GM12891 (cell line): ENCODE data around the gene AKR1D1.
"Not testable (repeated sequence)": the region's sequence is repeated elsewhere in the genome, so short reads cannot be mapped to it uniquely, and the experiment has no call there.

ENCODE experiments used
- DNase-seq: peaks from one replicate; pipeline ENCODE4 v3.0.0; 2011; ENCODE audit warnings: low spot score; ENCODE audit not compliant: insufficient read length
- FAIRE-seq: peaks from 2 replicates; lab custom pipeline; 2011; peaks lifted over from hg19 to GRCh38; lab: Jason Lieb, UNC
- PAX5 ChIP-seq: IDR thresholded peaks from 2 replicates; pipeline ENCODE4 v1.6.1; 2011; ENCODE audit warnings: low read length, moderate library complexity, mild to moderate bottlenecking; ENCODE audit not compliant: insufficient read depth, severe bottlenecking
- POLR2A ChIP-seq: IDR thresholded peaks from 2 replicates; pipeline ENCODE4 v1.6.1; 2011; ENCODE audit warnings: low read depth, low read length, control low read depth
- POLR2AphosphoS5 ChIP-seq: IDR thresholded peaks from 2 replicates; pipeline ENCODE4 v1.6.1; 2011; ENCODE audit warnings: low read depth, low read length, control low read depth
- POU2F2 ChIP-seq: IDR thresholded peaks from 2 replicates; pipeline ENCODE4 v1.6.1; 2011; ENCODE audit warnings: low read depth, mild to moderate bottlenecking, control low read depth, low read length, moderate library complexity
- SPI1 ChIP-seq: IDR thresholded peaks from 2 replicates; pipeline ENCODE4 v1.6.1; 2011; ENCODE audit warnings: low read depth, low read length, control low read depth
- TAF1 ChIP-seq: IDR thresholded peaks from 2 replicates; pipeline ENCODE4 v1.6.1; 2011; ENCODE audit warnings: low read depth, low read length, control low read depth

AKR1D1 gene

GRCh38 chr7:138091032-138091431 is 14.8 kb downstream of the AKR1D1 start:
- no peak for FAIRE-seq
- TF ChIP-seq SPI1 (no peak), POU2F2 (peak; percentile 64; the same call in 1 of the 2 replicates)
- DNase-seq = no peak

GRCh38 chr7:138091840-138092239 is 15.6 kb downstream of the AKR1D1 start:
- not testable (repeated sequence) for FAIRE-seq, DNase-seq

GRCh38 chr7:138092486-138093028 is 16.3 kb downstream of the AKR1D1 start:
- TF ChIP-seq TAF1 = no peak
- no peak for TF ChIP-seq POLR2A
- no peak for TF ChIP-seq PAX5
- TF ChIP-seq POLR2AphosphoS5 = no peak
- no peak for TF ChIP-seq SPI1
- TF ChIP-seq POU2F2 = no peak
- FAIRE-seq = no peak
- no peak for DNase-seq

GRCh38 chr7:138095972-138096935 is 20.0 kb downstream of the AKR1D1 start:
- no peak for TF ChIP-seq TAF1
- TF ChIP-seq SPI1 = no peak
- no peak for TF ChIP-seq PAX5
- TF ChIP-seq POU2F2 = no peak
- no peak for TF ChIP-seq POLR2AphosphoS5
- no peak for TF ChIP-seq POLR2A
- no peak for DNase-seq

GRCh38 chr7:138097064-138097741 is 20.9 kb downstream of the AKR1D1 start:
- TF ChIP-seq POLR2A (no peak), SPI1 (no peak), POLR2AphosphoS5 (no peak), POU2F2 (no peak)
- DNase-seq = no peak
- FAIRE-seq = peak; percentile 64

More at GRCh38 chr7:138095972-138096935, 20.0 kb downstream of the AKR1D1 start:
- FAIRE-seq = no peak

GRCh38 chr7:138099813-138100212 is 23.6 kb downstream of the AKR1D1 start:
- TF ChIP-seq SPI1 = no peak
- TF ChIP-seq POLR2AphosphoS5 = no peak
- no peak for TF ChIP-seq POLR2A
- TF ChIP-seq POU2F2 = no peak
- TF ChIP-seq PAX5 = no peak
- TF ChIP-seq TAF1 = no peak
- no peak for DNase-seq
- no peak for FAIRE-seq

- TF ChIP-seq PAX5 = no peak
- TF ChIP-seq POLR2AphosphoS5 = no peak
- TF ChIP-seq SPI1 = no peak
- TF ChIP-seq POU2F2 = no peak
- FAIRE-seq (no peak), DNase-seq (no peak)
Measured at GRCh38 chr7:138105221-138105620, 29.0 kb downstream of the AKR1D1 start.

- no peak for FAIRE-seq
- no peak for TF ChIP-seq POLR2AphosphoS5
- TF ChIP-seq PAX5 = no peak
- DNase-seq = no peak
Measured at GRCh38 chr7:138115047-138115446, 38.8 kb downstream of the AKR1D1 start.

GRCh38 chr7:138116141-138116540 is 39.9 kb downstream of the AKR1D1 start:
- DNase-seq (no peak), FAIRE-seq (no peak)
- no peak for TF ChIP-seq TAF1
- TF ChIP-seq POLR2A = no peak
- no peak for TF ChIP-seq PAX5
- no peak for TF ChIP-seq POU2F2
- TF ChIP-seq SPI1 = no peak
- no peak for TF ChIP-seq POLR2AphosphoS5

GRCh38 chr7:138116892-138117291 is 40.6 kb downstream of the AKR1D1 start:
- no peak for TF ChIP-seq POU2F2
- no peak for TF ChIP-seq POLR2AphosphoS5
- no peak for TF ChIP-seq PAX5
- TF ChIP-seq TAF1 = no peak
- no peak for TF ChIP-seq SPI1
- no peak for TF ChIP-seq POLR2A
- no peak for FAIRE-seq
- no peak for DNase-seq
